Body of pancreas (tissue), 4 donors: ENCODE data around the gene SPRR2A.
"Not testable (repeated sequence)": the region's sequence is repeated elsewhere in the genome, so short reads cannot be mapped to it uniquely, and the experiment has no call there.

Source experiments
- CTCF ChIP-seq, 7 experiments: fragments of 450-650 bp in 4 of 7; fragments of 200-600 bp in 3 of 7; sonication (generic) in 3 of 7; IDR thresholded peaks; one replicate each; pipeline ENCODE4 v1.5.1; 2016 to 2019; ENCODE audit warnings: antibody characterized with exemption in 7 of 7
- POLR2A ChIP-seq, 3 donors: fragments of 450-650 bp; IDR thresholded peaks; one replicate each; pipeline ENCODE4 v1.6.1; 2016; ENCODE audit warnings: antibody characterized with exemption in 3 of 3, mild to moderate bottlenecking in 2 of 3

GRCh38 chr1:153022340-153022739, 35.0 kb downstream of the SPRR2A start:
- TF ChIP-seq CTCF, POLR2A (IDR thresholded peaks at IDR 0.05): not testable (repeated sequence)
